ENCODE measurements around the gene RCC1. TPM values are rescaled to one million over a fixed set of nuclear protein-coding genes. Genes with fewer than 3 reads are reported as not detected.
"Not testable (repeated sequence)": the region's sequence is repeated elsewhere in the genome, so short reads cannot be mapped to it uniquely, and the experiment has no call there.

RCC1 gene, protein sequence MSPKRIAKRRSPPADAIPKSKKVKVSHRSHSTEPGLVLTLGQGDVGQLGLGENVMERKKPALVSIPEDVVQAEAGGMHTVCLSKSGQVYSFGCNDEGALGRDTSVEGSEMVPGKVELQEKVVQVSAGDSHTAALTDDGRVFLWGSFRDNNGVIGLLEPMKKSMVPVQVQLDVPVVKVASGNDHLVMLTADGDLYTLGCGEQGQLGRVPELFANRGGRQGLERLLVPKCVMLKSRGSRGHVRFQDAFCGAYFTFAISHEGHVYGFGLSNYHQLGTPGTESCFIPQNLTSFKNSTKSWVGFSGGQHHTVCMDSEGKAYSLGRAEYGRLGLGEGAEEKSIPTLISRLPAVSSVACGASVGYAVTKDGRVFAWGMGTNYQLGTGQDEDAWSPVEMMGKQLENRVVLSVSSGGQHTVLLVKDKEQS
- polyA plus RNA-seq (ENCODE audit: insufficient read length) = 33.3 TPM

DNA sequence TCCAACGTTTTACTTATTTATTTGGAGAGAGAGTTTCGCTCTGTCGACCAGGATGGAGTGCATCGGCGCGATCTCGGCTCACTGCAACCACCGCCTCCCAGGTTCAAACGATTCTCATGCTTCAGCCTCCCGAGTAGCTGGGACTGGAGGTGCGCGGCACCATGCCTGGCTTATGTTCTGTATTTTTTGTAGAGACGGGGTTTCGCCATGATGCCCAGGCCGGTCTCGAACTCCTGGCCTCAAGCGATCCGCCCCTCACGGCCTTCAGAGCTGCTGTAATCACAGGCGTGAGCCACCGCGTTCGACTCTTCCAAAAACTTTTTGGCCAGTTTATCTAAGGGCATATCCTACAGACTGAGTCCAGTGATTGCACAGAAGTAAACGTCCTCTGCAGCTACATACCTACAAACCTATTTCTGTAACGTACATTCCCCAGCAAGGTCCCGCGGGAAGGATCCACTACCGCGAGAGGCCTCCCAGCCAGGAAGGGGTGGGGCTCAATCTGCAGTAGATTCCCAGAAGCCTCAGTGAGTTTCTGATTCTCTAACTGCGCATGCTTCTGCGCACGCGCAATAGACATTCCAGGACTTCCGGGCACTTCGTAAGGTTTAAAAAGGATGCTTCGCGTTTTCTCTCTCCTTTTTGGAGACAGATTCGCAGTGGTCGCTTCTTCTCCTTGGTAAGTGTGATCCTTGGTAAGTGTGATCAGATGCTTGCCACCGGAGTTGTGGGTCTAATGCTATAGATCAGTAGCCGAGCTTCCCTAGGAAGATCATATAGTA lies at the start of gene RCC1:
RCC1 (plus strand) TSS at position 638 of the 782 bp plus-strand sequence. CDS start 23,824 bp downstream, outside the sequence.
- peak; percentile 98 for DNase-seq

DNA sequence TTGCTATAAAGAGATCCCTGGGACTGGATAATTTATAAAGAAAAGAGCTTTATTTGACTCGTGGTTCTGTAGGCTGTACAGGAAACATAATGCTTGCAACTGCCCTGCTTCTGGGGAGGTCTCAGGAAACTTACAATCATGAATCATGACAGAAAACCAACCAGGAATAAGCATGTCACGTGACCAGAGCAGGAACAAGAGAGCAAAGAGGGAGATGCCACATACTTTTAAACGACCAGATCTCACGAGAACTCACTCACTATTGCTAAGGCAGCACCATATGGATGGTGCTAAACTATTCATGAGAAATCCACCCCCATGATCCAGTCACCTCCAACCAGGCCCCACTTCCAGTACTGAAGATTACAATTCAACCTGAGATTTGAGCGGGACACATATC lies 49.8 kb upstream of the RCC1 start:
- no peak for DNase-seq

DNA sequence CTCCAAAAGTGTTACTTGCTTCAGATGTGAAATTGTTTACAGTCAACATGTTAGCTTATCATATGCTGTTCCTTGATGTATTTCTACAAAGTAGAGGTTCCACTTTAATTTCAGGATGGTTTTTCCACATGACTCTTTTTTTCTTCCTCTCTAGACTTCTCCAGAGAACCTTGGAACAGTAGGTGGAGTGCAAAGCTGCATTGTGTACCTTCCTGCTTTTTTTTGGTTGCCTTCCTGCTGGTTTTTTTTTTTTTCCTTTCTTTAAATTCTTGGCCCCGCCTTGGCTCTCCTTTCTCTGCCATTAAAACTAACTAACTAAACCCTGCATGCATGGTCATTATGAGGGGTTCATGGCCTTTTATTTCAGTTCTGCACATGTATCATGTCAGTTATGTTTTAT lies 48.2 kb upstream of the RCC1 start:
- no peak for DNase-seq

DNA sequence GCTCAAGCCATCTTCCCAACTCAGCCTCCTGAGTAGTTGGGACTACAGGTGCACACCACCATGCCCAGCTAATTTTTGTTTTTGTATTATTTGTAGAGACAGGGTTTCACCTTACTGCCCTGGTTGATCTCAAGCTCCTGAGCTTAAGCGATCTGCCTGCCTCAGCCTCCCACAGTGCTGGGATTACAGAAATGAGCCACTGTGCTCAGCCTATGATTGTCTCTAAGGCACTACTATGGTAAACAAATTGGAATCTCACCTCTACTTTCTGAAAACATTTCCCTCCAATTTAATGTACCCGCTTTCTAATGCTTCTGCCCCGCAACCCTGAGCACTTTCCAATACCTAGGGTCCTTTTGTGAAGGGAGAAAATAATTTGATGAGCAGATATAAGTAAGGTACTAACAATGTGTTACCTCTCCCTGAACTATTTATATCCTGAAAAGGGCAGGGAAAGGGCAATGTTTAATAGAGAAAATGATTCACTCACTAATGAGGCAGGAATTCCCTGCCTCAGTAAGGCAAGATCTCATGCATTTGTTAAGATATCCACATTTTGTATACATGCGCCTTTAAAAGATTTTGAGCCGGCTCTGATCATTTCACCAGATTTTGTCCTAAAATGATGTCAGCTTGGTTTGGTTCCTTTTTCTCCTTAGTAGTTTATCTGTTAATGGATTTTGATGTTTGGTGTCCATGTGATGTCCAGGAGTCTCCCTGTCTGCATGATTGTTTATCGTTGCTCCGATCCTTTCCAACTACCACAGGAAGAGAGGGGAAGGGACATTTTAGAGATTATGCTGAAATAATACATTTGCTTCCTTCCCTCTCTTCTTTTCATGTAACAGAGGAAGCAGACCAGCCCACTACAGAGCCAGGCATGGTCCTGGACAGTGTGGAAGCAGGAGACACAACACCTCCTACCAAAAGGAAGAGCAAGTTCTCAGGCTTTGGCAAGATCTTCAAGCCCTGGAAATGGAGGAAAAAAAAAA lies 47.3 kb upstream of the RCC1 start:
- no peak for DNase-seq

DNA sequence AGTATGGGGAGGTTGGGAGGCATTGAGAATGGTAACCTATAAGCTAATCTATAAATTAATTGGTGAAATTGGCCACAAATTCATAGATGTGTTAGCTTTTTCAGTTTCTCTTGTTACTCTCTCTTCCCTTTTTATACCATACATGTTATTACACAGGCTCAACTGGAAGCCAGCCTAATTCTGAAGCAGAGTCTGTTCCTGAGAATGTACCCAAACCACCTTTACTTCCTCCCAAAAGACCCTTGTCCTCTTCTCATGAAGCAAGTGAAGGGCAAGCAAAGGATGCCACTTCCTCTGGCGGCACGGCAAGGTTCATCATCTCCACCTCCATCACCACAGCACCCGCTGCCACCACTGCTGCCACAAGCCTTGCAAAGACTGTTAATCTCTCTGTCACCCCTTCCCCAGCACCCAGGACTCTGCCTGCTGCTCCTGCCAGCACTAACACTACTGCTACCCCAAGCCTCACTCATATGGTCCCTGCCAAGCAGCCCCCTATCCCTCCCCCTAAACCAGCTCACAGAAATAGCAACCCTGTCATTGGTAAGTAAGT lies 39.5 kb upstream of the RCC1 start:
- no peak for DNase-seq

DNA sequence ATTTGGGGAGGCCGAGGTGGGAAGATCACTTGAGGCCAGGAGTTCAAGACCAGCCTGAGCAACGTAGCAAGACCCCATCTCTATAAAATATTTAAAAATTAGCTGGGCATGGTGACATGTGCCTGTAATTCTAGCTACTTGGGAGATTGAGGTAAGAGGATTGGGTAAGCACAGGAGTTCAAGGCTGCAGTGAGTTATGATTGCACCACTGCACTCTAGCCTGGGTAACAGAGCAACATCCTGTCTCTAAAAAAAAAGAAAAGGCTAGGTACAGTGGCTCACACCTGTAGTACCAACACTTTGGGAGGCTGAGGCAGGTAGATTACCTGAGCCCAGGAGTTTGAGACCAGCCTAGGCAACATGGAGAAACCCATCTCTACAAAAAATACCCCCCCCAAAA lies 35.7 kb upstream of the RCC1 start:
- no peak for DNase-seq

DNA sequence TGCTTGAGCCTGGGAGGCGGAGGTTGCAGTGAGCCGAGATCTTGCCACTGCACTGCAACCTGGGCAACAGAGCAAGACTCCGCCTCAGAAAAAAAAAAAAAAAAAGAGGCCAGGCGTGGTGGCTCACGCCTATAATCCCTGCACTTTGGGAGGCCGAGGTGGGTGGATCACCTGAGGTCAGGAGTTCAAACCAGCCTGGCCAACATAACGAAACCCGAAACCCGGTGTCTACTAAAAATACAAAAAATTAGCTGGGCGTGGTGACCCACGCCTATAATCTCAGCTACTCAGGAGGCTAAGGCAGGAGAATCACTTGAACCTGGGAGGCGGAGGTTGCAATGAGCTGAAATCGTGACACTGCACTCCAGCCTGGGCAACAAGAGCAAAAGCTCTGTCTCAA lies 26.3 kb upstream of the RCC1 start:
- DNase-seq = not testable (repeated sequence)

DNA sequence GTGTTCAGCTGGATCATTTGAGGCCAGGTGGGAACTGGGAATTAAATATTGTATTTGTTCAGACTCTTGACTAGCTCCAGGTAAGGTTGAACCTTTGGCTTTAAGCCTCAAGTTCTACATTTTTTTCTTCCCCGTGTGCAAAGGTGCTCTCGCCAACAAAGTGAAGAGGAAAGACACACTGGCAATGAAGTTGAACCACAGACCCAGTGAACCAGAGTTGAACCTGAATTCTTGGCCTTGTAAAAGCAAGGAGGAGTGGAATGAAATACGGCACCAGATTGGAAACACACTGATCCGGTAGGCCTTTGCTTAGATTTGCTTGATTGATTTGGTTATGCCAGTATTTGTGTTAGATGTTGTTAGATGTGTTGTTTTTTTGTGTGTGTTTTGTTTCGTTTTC lies 25.5 kb upstream of the RCC1 start:
- DNase-seq = no peak

DNA sequence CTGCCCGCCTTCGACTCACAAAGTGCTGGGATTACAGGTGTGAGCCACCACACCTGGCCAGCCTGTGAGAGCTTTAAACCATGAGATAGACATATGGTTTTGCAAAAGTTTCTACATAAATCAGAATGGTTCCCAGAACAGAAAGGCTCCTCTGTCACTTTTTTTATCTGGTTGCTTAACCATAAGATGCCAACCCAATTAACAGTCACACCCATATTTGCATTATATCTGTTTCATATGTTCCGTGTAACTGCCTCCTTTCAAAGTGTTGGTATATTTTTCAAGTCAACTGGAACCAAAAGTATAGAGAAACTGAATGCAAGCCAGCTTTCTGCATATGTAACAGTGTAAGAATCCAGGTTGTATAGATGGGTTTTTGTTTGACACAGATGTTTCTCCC lies 23.7 kb upstream of the RCC1 start:
- no peak for DNase-seq

DNA sequence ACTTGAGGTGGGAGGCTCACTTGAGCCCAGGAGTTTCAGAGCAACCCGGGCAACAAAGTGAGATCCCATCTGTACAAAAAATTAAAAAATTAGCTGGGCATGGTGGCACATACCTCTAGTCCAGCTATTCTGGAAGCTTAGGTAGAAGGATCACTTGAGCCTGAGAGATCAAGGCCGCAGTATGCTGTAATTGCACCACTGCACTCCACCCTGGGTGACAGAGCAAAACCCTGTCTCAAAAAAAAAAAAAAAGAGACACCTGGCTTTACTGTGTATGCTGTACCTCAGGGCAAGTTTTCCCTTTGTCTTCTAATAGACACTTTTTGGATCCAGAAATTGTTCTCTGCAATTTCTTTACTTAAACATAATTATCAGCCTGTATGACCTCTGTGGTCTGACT lies 23.1 kb upstream of the RCC1 start:
- DNase-seq = no peak

DNA sequence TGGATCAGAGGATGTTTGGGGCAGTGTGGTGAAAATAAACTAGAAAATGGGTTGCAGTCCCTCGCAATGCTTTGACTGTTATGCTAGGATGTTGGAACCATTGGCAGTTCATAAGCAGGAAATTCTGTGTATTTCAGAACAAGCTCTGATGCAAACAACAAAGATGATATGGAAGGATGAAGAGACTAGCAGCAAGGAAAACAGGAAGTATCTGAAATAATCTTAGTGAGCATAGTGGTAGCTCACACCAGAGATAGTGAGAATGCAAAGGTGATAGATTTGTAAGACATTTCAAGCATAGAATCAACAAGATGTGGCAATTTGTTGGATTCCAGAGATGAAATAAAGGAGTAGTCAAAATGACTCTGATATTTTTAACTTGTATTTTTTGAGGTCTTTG lies 11.1 kb upstream of the RCC1 start:
- no peak for DNase-seq

DNA sequence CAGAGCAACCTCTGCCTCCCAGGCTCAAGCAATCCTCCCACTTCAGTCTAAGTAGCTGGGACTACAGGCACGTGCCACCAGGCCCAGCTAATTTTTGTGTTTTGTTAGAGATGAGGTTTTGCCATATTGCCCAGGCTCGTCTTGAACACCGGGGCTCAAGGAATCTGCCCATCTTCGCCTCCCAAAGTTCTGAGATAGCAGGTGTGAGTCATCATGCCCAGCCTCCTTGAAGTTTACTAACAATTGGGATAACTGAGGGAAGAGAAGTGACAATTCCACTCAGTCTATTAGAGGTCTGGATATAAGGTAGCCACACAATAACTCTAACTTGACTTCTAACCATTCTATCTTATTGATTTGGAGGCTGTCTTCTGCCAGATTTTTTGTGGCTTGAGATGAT lies 6.3 kb upstream of the RCC1 start:
- DNase-seq = no peak

DNA sequence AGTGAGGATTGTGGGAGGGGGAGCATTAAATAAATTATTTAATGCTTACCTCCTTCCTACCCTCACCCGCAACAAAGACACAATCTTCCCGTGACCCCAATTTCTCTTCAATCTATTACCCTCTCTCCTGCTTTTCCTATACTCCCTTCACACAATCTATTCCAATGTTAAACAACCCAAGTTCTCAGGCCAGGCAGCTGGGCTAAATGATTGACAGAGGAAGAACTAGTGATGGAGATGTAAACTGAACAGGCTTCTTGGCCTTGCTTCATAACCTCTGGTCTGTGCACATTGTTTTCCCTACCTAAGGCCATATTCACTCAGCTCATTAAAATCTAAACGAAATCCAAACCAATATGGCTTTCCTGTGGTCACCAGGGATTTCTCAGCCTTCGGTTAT lies 3.9 kb upstream of the RCC1 start:
- no peak for DNase-seq

DNA sequence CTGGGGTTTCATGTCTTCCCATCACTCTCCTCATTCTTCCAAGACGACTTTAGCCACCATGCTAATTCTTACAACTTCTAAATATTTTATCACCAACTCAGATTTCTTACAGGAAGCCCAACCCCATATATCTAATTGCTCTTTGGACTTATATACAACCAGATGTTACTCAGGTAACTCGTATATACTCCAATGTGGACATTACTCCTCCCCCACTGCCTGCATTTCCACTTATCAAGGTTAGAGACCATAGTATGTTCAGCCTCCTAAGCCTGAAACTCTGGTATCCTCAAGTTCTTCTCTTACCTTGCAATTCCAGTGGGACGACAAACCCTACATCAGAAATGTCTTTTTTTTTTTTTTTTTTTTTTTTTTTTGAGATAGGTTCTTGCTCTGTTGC lies 2.7 kb upstream of the RCC1 start:
- DNase-seq = no peak

DNA sequence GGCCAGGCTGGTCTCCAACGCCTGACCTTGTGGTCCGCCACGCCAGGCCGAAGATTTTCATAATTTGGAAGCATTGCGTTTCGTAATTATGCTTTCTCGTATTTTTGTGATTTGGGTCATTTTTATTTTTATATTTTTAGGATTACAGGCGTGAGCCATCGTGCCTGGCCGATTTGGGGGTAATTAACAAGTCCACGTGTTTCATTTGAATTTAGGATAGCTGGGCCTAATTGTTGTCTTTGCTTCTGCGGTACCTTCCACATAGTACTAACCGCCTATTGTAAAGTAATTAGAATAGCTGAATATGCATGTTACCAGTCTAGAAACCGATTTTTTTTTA lies 1.0 kb downstream of the RCC1 start:
- no peak for DNase-seq

DNA sequence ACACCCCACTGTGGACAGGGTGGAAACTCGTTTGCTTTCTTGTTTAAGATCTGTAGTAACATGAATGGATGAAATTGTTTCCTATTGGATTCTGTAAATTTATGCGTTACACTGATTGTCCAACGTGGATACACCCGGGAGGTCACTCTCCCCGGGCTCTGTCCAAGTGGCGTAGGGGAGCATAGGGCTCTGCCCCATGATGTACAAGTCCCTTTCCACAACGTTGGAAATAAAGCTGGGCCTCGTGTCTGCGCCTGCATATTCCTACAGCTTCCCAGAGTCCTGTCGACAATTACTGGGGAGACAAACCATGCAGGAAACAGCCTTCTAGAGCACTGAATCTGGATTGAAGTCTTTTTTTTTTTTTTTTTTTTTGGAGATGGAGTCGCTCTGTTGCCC lies 1.4 kb downstream of the RCC1 start:
- no peak for DNase-seq

DNA sequence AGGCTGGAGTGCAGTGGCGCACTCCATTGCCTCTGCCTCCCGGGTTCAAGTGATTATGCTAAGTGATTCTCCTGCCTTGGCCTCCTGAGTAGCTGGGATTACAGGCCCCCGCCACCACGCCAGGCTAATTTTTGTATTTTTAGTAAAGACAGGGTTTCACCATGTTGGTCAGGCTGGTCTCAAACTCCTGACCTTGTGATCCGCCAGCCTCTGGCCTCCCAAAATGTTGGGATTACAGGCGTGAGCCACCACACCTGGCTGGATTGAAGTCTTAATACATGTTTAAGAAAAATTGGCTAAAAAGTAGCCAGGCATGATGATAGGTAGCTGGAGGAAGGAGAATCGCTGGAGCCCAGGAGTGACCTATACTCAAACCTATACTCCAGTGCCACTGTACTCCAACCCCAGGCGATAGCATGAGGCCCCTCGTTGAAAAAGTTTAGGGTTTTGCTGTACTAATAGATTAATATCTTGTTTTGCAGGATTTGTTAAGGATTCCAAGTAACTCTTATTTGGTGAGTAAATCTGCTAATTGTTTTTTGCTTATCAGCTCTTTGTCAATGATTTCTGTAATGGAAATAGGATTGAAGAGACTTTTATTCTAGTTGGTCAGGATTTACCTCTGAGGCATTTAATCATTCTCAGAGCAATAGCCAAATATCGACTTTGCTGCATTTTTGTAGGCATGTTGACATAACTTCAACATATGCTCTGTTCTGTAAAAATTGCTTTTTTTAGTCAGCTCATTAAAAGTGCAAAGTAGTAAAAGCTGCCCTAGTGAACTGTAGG lies 2.0 kb downstream of the RCC1 start:
- DNase-seq = no peak

DNA sequence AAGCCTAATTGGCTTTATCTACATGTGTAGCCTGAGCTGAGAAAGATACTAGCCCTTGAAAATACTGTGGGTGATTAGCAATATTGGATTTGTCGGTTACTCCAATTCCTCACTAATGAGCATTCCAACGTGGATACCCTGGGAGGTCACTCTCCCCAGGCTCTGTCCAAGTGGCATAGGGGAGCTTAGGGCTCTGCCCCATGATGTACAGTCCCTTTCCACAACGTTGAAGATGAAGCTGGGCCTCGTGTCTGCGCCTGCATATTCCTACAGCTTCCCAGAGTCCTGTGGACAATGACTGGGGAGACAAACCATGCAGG lies 2.6 kb downstream of the RCC1 start:
- no peak for DNase-seq

DNA sequence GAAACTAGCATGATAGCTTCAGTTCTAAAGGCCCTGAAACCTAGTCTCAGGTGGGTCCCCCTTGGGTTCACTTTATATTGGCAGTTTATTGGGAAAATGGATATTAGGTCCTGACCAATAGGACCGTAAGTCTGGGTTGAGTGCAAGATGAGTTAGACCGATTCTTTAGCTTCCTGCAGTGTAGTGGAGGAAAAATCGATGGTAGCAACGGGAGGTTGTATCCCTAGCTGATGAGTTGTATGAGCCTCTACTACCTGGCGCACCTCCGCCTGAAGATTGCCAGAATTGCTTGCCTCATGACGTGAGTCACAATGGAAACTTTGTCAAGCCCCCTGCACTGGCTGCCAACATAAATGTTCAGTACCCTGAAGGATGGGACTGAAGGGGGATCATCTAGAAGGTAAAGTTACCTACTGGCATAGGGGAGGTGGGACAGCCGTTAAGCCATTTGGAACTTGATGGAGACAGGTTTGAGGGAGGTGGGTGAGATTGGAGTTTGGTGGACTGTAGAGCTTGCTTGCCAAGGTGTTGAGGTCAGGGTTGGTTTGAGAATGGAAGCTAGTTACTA lies 3.9 kb downstream of the RCC1 start:
- DNase-seq = no peak

DNA sequence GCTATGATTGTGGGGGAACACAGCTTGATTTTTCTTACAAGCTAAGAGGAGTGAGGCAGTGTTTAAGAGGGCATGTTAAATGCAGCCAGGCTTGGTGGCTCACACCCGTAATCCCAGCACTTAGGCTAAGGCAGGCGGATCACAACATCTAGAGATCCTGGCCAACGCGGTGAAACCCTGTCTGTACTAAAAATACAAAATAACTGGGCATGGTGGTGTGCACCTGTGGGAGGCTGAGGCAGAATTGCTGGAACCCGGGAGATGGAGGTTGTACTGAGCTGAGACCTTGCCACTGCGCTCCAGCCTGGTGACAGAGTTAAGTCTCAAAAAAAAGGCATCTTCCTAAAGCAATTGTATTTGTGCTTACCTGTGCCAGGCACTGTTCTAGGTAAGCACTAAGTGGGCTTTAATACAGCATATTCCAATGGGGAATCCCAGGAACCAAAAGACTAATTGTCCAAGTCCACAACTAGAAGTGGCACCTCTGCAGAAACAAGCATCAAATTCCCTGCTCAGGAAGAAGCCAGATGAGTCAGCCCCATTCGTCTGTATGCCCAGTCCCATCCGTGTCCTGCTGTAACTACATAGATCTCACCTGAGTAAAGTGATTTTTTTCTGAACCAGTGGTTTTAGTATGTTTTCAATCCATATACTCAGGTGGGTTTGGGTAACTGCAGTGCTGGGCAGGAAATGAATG lies 4.6 kb downstream of the RCC1 start:
- DNase-seq = no peak

DNA sequence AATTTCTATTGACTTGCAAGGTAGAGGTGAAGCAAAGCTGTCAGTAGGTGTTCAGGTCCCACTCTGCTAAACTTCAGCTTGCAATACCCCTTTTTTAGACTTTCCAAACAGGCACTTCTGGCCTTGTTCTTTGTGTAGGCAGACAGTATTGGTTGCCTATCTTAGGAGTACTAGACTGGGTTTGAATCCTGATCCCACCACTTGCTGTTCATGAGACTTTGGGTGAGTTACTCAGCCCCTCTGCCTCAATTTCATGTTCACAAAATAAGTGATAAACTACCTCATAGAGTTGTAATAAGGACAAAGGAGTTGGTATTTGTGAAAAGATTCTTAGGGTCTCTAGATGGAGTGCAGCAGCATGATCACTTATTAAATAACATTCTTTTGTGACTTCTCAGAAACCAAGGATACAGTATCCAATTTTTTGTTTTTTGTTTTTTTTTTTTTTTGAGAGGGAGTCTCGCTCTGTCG lies 5.2 kb downstream of the RCC1 start:
- DNase-seq = no peak

Data from hindlimb muscle (tissue), 1 donor.